Measurements from ENCODE around the gene BTBD6. TPM values are rescaled to one million over a fixed set of nuclear protein-coding genes. Genes with fewer than 3 reads are reported as not detected.

The BTBD6 gene
- total RNA-seq, 4 donors from 2014 or later, result 52.2 to 69.6 (median 64.4) TPM

- intact Hi-C loops (cut with DNase I; ENCODE audit: low total_unique reads) (no loop called here), in situ Hi-C loops (cut with MboI; ENCODE audit: low pct_ligation_motif_present in 1 of 4, low pct_unique_long_range_greater_than_20kb in 1 of 4, low sequenced_read_pairs in 3 of 4) (no loop called here)
- H3K9me3 ChIP-seq, result no peaks in the 10 kb centered on the region
- no peak for DNase-seq
- no peaks in the 10 kb centered on the region for H3K4me1 ChIP-seq
- no peaks in the 10 kb centered on the region for H3K36me3 ChIP-seq
- no peak overlapping the region for H3K4me3 ChIP-seq
- WGBS, 2 donors (ENCODE audit: low coverage in 1 of 2), result 94% methylated on average over 9 of the region's 9 CpGs; no CpG with 5 or more reads in 1 of the 2 donors
- H3K27ac ChIP-seq, result no peak overlapping the region
- no peaks in the 10 kb centered on the region for H3K27me3 ChIP-seq
- TF ChIP-seq POLR2AphosphoS5 (IDR thresholded peaks at IDR 0.05) (no peak), POLR2A (IDR thresholded peaks at IDR 0.05) (no peak), EP300 (IDR thresholded peaks at IDR 0.05; ENCODE audit: low read depth) (no peak)
- TF ChIP-seq, protein P1, sequence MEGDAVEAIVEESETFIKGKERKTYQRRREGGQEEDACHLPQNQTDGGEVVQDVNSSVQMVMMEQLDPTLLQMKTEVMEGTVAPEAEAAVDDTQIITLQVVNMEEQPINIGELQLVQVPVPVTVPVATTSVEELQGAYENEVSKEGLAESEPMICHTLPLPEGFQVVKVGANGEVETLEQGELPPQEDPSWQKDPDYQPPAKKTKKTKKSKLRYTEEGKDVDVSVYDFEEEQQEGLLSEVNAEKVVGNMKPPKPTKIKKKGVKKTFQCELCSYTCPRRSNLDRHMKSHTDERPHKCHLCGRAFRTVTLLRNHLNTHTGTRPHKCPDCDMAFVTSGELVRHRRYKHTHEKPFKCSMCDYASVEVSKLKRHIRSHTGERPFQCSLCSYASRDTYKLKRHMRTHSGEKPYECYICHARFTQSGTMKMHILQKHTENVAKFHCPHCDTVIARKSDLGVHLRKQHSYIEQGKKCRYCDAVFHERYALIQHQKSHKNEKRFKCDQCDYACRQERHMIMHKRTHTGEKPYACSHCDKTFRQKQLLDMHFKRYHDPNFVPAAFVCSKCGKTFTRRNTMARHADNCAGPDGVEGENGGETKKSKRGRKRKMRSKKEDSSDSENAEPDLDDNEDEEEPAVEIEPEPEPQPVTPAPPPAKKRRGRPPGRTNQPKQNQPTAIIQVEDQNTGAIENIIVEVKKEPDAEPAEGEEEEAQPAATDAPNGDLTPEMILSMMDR (IDR thresholded peaks at IDR 0.05), result no peak
Measured at GRCh38 chr14:105211758-105212089, 36.6 kb upstream of the BTBD6 start.

GRCh38 chr14:105212541-105213300 lies 35.6 kb upstream of the BTBD6 start:
- DNase-seq, result no peak
- in situ Hi-C loops (cut with MboI; ENCODE audit: low pct_ligation_motif_present in 1 of 4, low pct_unique_long_range_greater_than_20kb in 1 of 4, low sequenced_read_pairs in 3 of 4), result no loop called here
- no peak overlapping the region for H3K27ac ChIP-seq
- H3K4me1 ChIP-seq, result no peaks in the 10 kb centered on the region
- WGBS, 2 donors (ENCODE audit: low coverage in 1 of 2), result 90% methylated on average over 17 of the region's 18 CpGs; no CpG with 5 or more reads in 1 of the 2 donors
- intact Hi-C loops (cut with DNase I; ENCODE audit: low total_unique reads), result no loop called here
- no peak overlapping the region for H3K4me3 ChIP-seq
- no peaks in the 10 kb centered on the region for H3K36me3 ChIP-seq
- TF ChIP-seq, protein P1 (IDR thresholded peaks at IDR 0.05), result no peak
- TF ChIP-seq EP300 (IDR thresholded peaks at IDR 0.05; ENCODE audit: low read depth) (no peak), POLR2AphosphoS5 (IDR thresholded peaks at IDR 0.05) (no peak), POLR2A (IDR thresholded peaks at IDR 0.05) (no peak)
- no peaks in the 10 kb centered on the region for H3K27me3 ChIP-seq
- no peaks in the 10 kb centered on the region for H3K9me3 ChIP-seq

GRCh38 chr14:105213361-105213760 lies 35.0 kb upstream of the BTBD6 start:
- 94% methylated on average over 10 of the region's 10 CpGs; no CpG with 5 or more reads in 1 of the 2 donors for WGBS, 2 donors (ENCODE audit: low coverage in 1 of 2)
- in situ Hi-C loops (cut with MboI; ENCODE audit: low pct_ligation_motif_present in 1 of 4, low pct_unique_long_range_greater_than_20kb in 1 of 4, low sequenced_read_pairs in 3 of 4), result no loop called here
- intact Hi-C loops (cut with DNase I; ENCODE audit: low total_unique reads), result no loop called here
- Histone ChIP-seq H3K4me3 (no peak overlapping the region), H3K36me3 (peaks cover 0 to 4% (median 0%) of the 10 kb centered on the region in 4 donors), H3K4me1 (no peaks in the 10 kb centered on the region), H3K27ac (no peak overlapping the region), H3K27me3 (no peaks in the 10 kb centered on the region), H3K9me3 (no peaks in the 10 kb centered on the region)
- DNase-seq, result no peak
- TF ChIP-seq EP300 (IDR thresholded peaks at IDR 0.05; ENCODE audit: low read depth) (no peak), POLR2A (IDR thresholded peaks at IDR 0.05) (no peak), POLR2AphosphoS5 (IDR thresholded peaks at IDR 0.05) (no peak)
- TF ChIP-seq, protein P1 (IDR thresholded peaks at IDR 0.05), result no peak

DNA sequence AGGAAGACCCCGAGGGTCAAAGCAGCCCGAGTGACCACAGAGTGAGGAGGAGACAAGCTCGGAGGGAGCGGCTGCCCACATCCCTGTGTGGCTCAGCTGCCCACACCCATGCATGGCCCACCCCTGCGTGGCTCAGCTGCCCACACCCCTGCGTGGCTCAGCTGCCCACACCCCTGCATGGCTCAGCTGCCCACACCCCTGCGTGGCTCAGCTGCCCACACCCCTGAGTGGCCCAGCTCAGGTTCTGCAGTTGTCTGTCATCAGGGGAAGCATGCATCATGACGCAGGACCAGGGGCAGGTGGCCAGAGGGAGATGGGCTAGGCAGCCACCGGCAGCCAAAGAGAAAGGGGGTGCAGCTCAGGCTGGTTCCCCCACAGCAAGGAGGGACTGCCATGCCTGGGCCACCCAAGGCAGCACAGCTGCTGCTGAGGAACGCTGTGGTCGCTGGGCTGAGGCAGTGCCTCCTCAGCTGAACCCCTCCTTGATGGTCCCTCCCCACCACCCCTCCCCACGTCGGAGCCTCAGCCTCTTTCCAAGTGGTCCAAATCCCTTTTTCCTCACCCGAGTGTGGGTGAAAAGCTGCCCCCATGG lies 33.9 kb upstream of the BTBD6 start:
- Histone ChIP-seq H3K9me3 (no peaks in the 10 kb centered on the region), H3K36me3 (peaks cover 0 to 8% (median 3%) of the 10 kb centered on the region in 4 donors), H3K27me3 (no peaks in the 10 kb centered on the region), H3K27ac (no peak overlapping the region), H3K4me1 (no peaks in the 10 kb centered on the region), H3K4me3 (no peak overlapping the region)
- WGBS, 2 donors (ENCODE audit: low coverage in 1 of 2), result 91% methylated on average over 8 of the region's 14 CpGs; no CpG with 5 or more reads in 1 of the 2 donors
- TF ChIP-seq EP300 (IDR thresholded peaks at IDR 0.05; ENCODE audit: low read depth), result no peak
- no peak for TF ChIP-seq POLR2AphosphoS5 (IDR thresholded peaks at IDR 0.05)
- TF ChIP-seq, protein P1 (IDR thresholded peaks at IDR 0.05), result no peak
- TF ChIP-seq POLR2A (IDR thresholded peaks at IDR 0.05), result no peak
- no peak for DNase-seq
- in situ Hi-C loops (cut with MboI; ENCODE audit: low pct_ligation_motif_present in 1 of 4, low pct_unique_long_range_greater_than_20kb in 1 of 4, low sequenced_read_pairs in 3 of 4), result no loop called here
- intact Hi-C loops (cut with DNase I; ENCODE audit: low total_unique reads), result no loop called here

All from transverse colon (tissue), 4 donors.